ENCODE results near the gene POLD4.

POLD4 gene

GRCh38 chr11:67370351-67371076 is 17.2 kb upstream of the POLD4 start:
- no peak for DNase-seq (ENCODE audit: low spot score)

- no peak for DNase-seq (ENCODE audit: low spot score)
Measured at GRCh38 chr11:67369801-67370284, 16.5 kb upstream of the POLD4 start.

GRCh38 chr11:67369275-67369674 is 15.9 kb upstream of the POLD4 start:
- no peak for DNase-seq (ENCODE audit: low spot score)

GRCh38 chr11:67368621-67369020 is 15.3 kb upstream of the POLD4 start:
- DNase-seq (ENCODE audit: low spot score), result peak; percentile 58

- no peak for DNase-seq (ENCODE audit: low spot score)
Measured at GRCh38 chr11:67367761-67368227, 14.4 kb upstream of the POLD4 start.

- no peak for DNase-seq (ENCODE audit: low spot score)
Measured at GRCh38 chr11:67366961-67367760, 13.8 kb upstream of the POLD4 start.

- DNase-seq (ENCODE audit: low spot score), result no peak
Measured at GRCh38 chr11:67366546-67366945, 13.2 kb upstream of the POLD4 start.

GRCh38 chr11:67365736-67366444 is 12.5 kb upstream of the POLD4 start:
- no peak for DNase-seq (ENCODE audit: low spot score)

GRCh38 chr11:67364783-67365722 is 11.7 kb upstream of the POLD4 start:
- DNase-seq (ENCODE audit: low spot score), result no peak

- no peak for DNase-seq (ENCODE audit: low spot score)
Measured at GRCh38 chr11:67364169-67364568, 10.8 kb upstream of the POLD4 start.

GRCh38 chr11:67357831-67358670 is 4.7 kb upstream of the POLD4 start:
- no peak for DNase-seq (ENCODE audit: low spot score)

- DNase-seq (ENCODE audit: low spot score), result peak; percentile 82
Measured at GRCh38 chr11:67356864-67357561, 3.7 kb upstream of the POLD4 start.

GRCh38 chr11:67356387-67356863 is 3.1 kb upstream of the POLD4 start:
- no peak for DNase-seq (ENCODE audit: low spot score)

GRCh38 chr11:67355794-67356386 is 2.5 kb upstream of the POLD4 start:
- DNase-seq (ENCODE audit: low spot score), result no peak

GRCh38 chr11:67355023-67355793 is 1.9 kb upstream of the POLD4 start:
- no peak for DNase-seq (ENCODE audit: low spot score)

GRCh38 chr11:67354075-67355022 is 1.0 kb upstream of the POLD4 start:
- no peak for DNase-seq (ENCODE audit: low spot score)

Measured in activated CD4-positive, alpha-beta T cell treated with anti-CD3 and anti-CD28 coated beads, Interleukin-2, Interleukin-4, amounts not matched to agents 100 ng/mL and 50 ng/mL, durations not matched to agents 16 hours and 8 hours (primary cell).